Measurements from ENCODE around the gene TRAF1.

TRAF1 gene

GRCh38 chr9:120904061-120904977, 22.3 kb downstream of the TRAF1 start:
- no peak for DNase-seq

GRCh38 chr9:120902569-120903535, 23.7 kb downstream of the TRAF1 start:
- DNase-seq, result no peak

- no peak for DNase-seq
These were observed 24.6 kb downstream of the TRAF1 start for GRCh38 chr9:120901755-120902568.

GRCh38 chr9:120900824-120901223, 25.8 kb downstream of the TRAF1 start:
- DNase-seq, result no peak

GRCh38 chr9:120899490-120900068, 27.0 kb downstream of the TRAF1 start:
- no peak for DNase-seq

- no peak for DNase-seq
These were observed 28.2 kb downstream of the TRAF1 start for GRCh38 chr9:120898396-120898795.

- DNase-seq, result no peak
These were observed 30.6 kb downstream of the TRAF1 start for GRCh38 chr9:120895951-120896350.

GRCh38 chr9:120894321-120895148, 32.1 kb downstream of the TRAF1 start:
- DNase-seq, result no peak

- no peak for DNase-seq
These were observed 32.8 kb downstream of the TRAF1 start for GRCh38 chr9:120893611-120894307.

GRCh38 chr9:120892748-120893610, 33.6 kb downstream of the TRAF1 start:
- DNase-seq, result no peak

- no peak for DNase-seq
These were observed 34.5 kb downstream of the TRAF1 start for GRCh38 chr9:120891884-120892747.

- no peak for DNase-seq
These were observed 35.2 kb downstream of the TRAF1 start for GRCh38 chr9:120891245-120891883.

GRCh38 chr9:120890320-120891244, 36.0 kb downstream of the TRAF1 start:
- no peak for DNase-seq

GRCh38 chr9:120889606-120890271, 36.9 kb downstream of the TRAF1 start:
- DNase-seq, result no peak

- no peak for DNase-seq
These were observed 38.0 kb downstream of the TRAF1 start for GRCh38 chr9:120888626-120889025.

- no peak for DNase-seq
These were observed 40.1 kb downstream of the TRAF1 start for GRCh38 chr9:120886490-120886967.

Measured in NCI-H524 treated with DMSO at 0.1 percent for 48 hours (cell line).